Measurements from ENCODE around the gene KRTAP10-10.

DNA sequence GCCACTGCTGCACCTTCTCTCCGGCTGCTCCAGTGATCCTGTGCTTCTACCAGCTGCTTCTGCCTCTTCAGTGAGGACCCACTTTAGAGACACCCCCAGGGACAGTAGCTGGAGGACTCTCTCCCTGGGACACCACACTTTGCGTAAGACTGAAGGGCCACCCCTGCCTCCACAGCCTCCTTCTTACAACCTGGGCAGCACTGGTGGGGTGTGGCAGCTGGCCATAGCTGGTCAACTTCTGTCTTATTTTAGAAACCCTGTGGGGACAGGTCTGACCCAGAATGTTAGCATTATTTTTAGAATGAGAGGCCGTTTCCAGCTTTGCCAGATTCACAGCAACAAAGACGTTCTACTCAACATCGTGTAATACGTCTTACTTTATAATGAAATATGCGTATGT lies 11.4 kb upstream of the KRTAP10-10 start:
- TF ChIP-seq, protein P1, sequence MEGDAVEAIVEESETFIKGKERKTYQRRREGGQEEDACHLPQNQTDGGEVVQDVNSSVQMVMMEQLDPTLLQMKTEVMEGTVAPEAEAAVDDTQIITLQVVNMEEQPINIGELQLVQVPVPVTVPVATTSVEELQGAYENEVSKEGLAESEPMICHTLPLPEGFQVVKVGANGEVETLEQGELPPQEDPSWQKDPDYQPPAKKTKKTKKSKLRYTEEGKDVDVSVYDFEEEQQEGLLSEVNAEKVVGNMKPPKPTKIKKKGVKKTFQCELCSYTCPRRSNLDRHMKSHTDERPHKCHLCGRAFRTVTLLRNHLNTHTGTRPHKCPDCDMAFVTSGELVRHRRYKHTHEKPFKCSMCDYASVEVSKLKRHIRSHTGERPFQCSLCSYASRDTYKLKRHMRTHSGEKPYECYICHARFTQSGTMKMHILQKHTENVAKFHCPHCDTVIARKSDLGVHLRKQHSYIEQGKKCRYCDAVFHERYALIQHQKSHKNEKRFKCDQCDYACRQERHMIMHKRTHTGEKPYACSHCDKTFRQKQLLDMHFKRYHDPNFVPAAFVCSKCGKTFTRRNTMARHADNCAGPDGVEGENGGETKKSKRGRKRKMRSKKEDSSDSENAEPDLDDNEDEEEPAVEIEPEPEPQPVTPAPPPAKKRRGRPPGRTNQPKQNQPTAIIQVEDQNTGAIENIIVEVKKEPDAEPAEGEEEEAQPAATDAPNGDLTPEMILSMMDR (IDR thresholded peaks at IDR 0.05), result no peak
- TF ChIP-seq POLR2A (IDR thresholded peaks at IDR 0.05), result no peak

All from body of pancreas (tissue), 4 donors.